Activated CD8-positive, alpha-beta memory T cell treated with anti-CD3 and anti-CD28 coated beads for 1 hour (primary cell): ENCODE measurements around the gene CTNND1.

Source experiments
- DNase-seq, 2 donors: peaks; one replicate each; pipeline ENCODE4 v3.0.0-alpha.2; 2020; ENCODE audit warnings: low read depth in 1 of 2; ENCODE audit errors: extremely low read depth in 1 of 2

Gene CTNND1

GRCh38 chr11:57758174-57758573, 3.4 kb upstream of the CTNND1 start:
- no peak for DNase-seq

GRCh38 chr11:57762235-57762861, 746 bp downstream of the CTNND1 start:
- no peak for DNase-seq

- DNase-seq = no peak
Observed at GRCh38 chr11:57763568-57763967, 2.0 kb downstream of the CTNND1 start.

GRCh38 chr11:57764021-57764420, 2.4 kb downstream of the CTNND1 start:
- DNase-seq = no peak

- no peak for DNase-seq
Observed at GRCh38 chr11:57764566-57764965, 3.0 kb downstream of the CTNND1 start.

- DNase-seq = no peak
Observed at GRCh38 chr11:57764972-57765371, 3.4 kb downstream of the CTNND1 start.

GRCh38 chr11:57770793-57771192, 9.2 kb downstream of the CTNND1 start:
- DNase-seq = no peak

- DNase-seq = no peak
Observed at GRCh38 chr11:57771365-57771764, 9.8 kb downstream of the CTNND1 start.

GRCh38 chr11:57772562-57772961, 11.0 kb downstream of the CTNND1 start:
- no peak for DNase-seq

GRCh38 chr11:57773026-57773598, 11.5 kb downstream of the CTNND1 start:
- no peak for DNase-seq

GRCh38 chr11:57775491-57775890, 13.9 kb downstream of the CTNND1 start:
- no peak for DNase-seq

GRCh38 chr11:57776031-57776521, 14.5 kb downstream of the CTNND1 start:
- no peak for DNase-seq

GRCh38 chr11:57776577-57777210, 15.1 kb downstream of the CTNND1 start:
- no peak for DNase-seq

GRCh38 chr11:57777969-57778317, 16.3 kb downstream of the CTNND1 start:
- no peak for DNase-seq

- no peak for DNase-seq
Observed at GRCh38 chr11:57778318-57779037, 16.9 kb downstream of the CTNND1 start.

- DNase-seq = no peak
Observed at GRCh38 chr11:57779276-57779675, 17.7 kb downstream of the CTNND1 start.

GRCh38 chr11:57781529-57781943, 19.9 kb downstream of the CTNND1 start:
- DNase-seq = no peak

- no peak for DNase-seq
Observed at GRCh38 chr11:57785072-57785471, 23.5 kb downstream of the CTNND1 start.

- DNase-seq = no peak
Observed at GRCh38 chr11:57786436-57786835, 24.8 kb downstream of the CTNND1 start.

- no peak for DNase-seq
Observed at GRCh38 chr11:57787006-57787604, 25.5 kb downstream of the CTNND1 start.
